OCI-LY3 (cell line): ENCODE data around the gene CYP2W1.

Experiments
- CTCF ChIP-seq: fragments of 200-600, 300-600 bp; sonication (generic); IDR thresholded peaks from 2 replicates; pipeline ENCODE4 v1.5.1; 2014; ENCODE audit warnings: antibody characterized with exemption, low read length, low read depth
- EZH2phosphoT487 ChIP-seq: fragments of 200-600 bp; shearing (Covaris generic); IDR thresholded peaks from 2 replicates; pipeline ENCODE4 v1.6.1; 2018; ENCODE audit warnings: antibody characterized with exemption, mixed run types, low read depth

- no peak for TF ChIP-seq CTCF
- no peak for TF ChIP-seq EZH2phosphoT487
Observed at GRCh38 chr7:959271-959670, 23.7 kb upstream of the CYP2W1 start.
